B cell (primary cell): ENCODE results near the gene ARL6IP1.
A peak's percentile ranks its signal among the peaks of the same experiment; 100 is the strongest.
"Not testable (repeated sequence)": the region's sequence is repeated elsewhere in the genome, so short reads cannot be mapped to it uniquely, and the experiment has no call there.

Experiments used
- CTCF ChIP-seq: fragments of 200-600 bp; IDR thresholded peaks from one replicate; pipeline ENCODE4 v1.8.0; 2022; ENCODE audit warnings: antibody characterized with exemption, mild to moderate bottlenecking
- EZH2 ChIP-seq: IDR thresholded peaks from 2 replicates; pipeline ENCODE4 v1.6.1; 2012; ENCODE audit warnings: borderline replicate concordance, low read depth, mild to moderate bottlenecking, moderate library complexity, low read length; ENCODE audit not compliant: insufficient read depth, poor library complexity, severe bottlenecking

DNA sequence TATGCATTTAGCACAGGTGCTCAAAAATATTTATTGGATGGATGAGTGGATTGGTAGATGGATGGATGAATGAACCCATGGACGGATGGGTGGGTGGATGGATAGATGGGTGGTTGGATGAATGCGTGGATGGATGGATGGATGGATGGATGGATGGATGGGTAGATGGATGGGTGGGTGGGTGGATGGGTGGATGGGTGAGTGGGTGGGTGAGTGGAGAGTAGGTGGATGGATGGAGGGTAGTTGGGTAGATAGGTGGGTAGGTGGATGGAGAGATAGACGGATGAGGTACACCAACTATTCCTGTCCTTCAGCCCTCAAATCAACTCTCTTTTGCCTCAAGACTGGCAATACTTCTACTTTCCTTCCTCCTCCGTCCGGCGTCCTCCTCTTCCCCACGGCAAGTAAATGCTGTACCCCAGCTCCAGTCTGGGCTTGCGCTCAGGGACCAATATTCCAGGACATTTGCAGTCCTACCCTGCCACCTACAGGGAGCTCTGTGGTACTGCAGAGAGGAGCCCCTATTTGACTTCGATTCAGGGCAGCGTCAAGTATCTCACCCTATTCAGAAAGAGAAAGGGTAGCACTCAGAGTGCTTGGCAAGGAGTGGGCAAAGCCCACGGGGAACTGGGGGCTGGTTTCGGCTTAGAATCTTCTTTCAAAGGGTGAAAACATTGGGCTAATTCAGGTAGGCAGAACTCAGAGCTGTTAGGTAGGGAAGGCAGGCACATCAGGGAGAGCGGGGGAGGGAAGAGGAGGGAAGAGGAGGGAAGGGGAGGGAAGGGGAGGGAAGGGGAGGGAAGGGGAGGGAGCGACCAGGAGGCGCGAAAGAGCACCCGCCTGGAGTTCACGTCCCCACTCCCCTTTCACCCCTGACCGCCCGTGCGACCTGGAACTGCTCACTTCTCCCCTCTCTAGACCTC is 41.5 kb downstream of the ARL6IP1 start:
- TF ChIP-seq EZH2, result not testable (repeated sequence)
- peak; percentile 73 for TF ChIP-seq CTCF
